Lung (tissue), 12 donors: Measurements from ENCODE around the gene SSTR3. TPM values are rescaled to one million over a fixed set of nuclear protein-coding genes. Genes with fewer than 3 reads are reported as not detected.

Experiments used
- ATAC-seq: fragments of 200-7000 bp; cut with Tn5 transposase; one replicate; pipeline ENCODE4 v1.9.1; 2020; ENCODE audit warnings: moderate number of reproducible peaks; ENCODE audit not compliant: insufficient read depth, low FRiP score
- DNase-seq, 3 donors: peaks; one replicate each; pipeline ENCODE4 v3.0.0-alpha.2; 2013 to 2017
- H3K27ac ChIP-seq, 2 donors: one replicate each; pipeline ENCODE4 v1.5.1; 2013; ENCODE audit warnings: mild to moderate bottlenecking in 2 of 2, moderate library complexity in 2 of 2, control low read depth in 1 of 2, inconsistent platforms in 1 of 2, low read depth in 1 of 2, low read length in 1 of 2
- H3K27me3 ChIP-seq, 3 donors: one replicate each; pipeline ENCODE4 v1.5.1; 2013; ENCODE audit warnings: low read length in 2 of 3; ENCODE audit not compliant: control insufficient read depth in 3 of 3, insufficient read depth in 3 of 3
- H3K36me3 ChIP-seq, 4 donors: one replicate each; pipeline ENCODE4 v1.5.1; 2013; ENCODE audit warnings: low read length in 4 of 4, mild to moderate bottlenecking in 1 of 4, moderate library complexity in 1 of 4; ENCODE audit not compliant: control insufficient read depth in 4 of 4, insufficient read depth in 4 of 4
- H3K4me1 ChIP-seq, 5 donors: one replicate each; pipeline ENCODE4 v1.5.1; 2013; ENCODE audit warnings: low read length in 5 of 5, mild to moderate bottlenecking in 2 of 5, moderate library complexity in 1 of 5; ENCODE audit not compliant: control insufficient read depth in 5 of 5, insufficient read depth in 5 of 5
- H3K4me3 ChIP-seq: one replicate; pipeline ENCODE4 v1.5.1; 2013; ENCODE audit warnings: mild to moderate bottlenecking, control low read depth, moderate library complexity
- H3K9ac ChIP-seq, 2 donors: one replicate each; pipeline ENCODE4 v1.5.1; 2013; ENCODE audit warnings: low read length in 2 of 2, control low read depth in 1 of 2; ENCODE audit not compliant: insufficient read depth in 1 of 2
- H3K9me3 ChIP-seq, 4 donors: one replicate each; pipeline ENCODE4 v1.5.1; 2013; ENCODE audit warnings: low read length in 3 of 4, mild to moderate bottlenecking in 1 of 4, moderate library complexity in 1 of 4; ENCODE audit not compliant: control insufficient read depth in 4 of 4, insufficient read depth in 3 of 4
- WGBS, 2 donors: extraction: QIAGEN DNeasy Blood & Tissue Kit; methylation state at CpG; one replicate each; pipeline ENCODE4 v1.1.7; 2013; 5-methylcytosine and 5-hydroxymethylcytosine counted together
- polyA plus RNA-seq, 2 donors: library from polyadenylated mRNA; stranded (reverse); fragments of 200-250 nt; gene quantifications; one replicate each; pipeline ENCODE4 v1.2.1, GENCODE V29; 2013
- total RNA-seq, 2 donors: library from RNA; depleted of rRNA in 1 of 2; stranded (reverse); fragments of >200 nt in 1 of 2; gene quantifications; one replicate each; pipeline ENCODE4 v1.2.1, GENCODE V29; 2014 to 2021
- TF ChIP-seq, protein P1 (sequence below): IDR thresholded peaks from 2 replicates; pipeline ENCODE4 v1.5.1; 2012; ENCODE audit warnings: mild to moderate bottlenecking; ENCODE audit errors: control extremely low read depth, extremely low read depth
- donor health status: control.
- donor health status: control.
- donor health status: Bipolar disorder and iron deficiency.
- donor health status: healthy.
- donor health status: DM: yes; HTN: yes; CAD: no.

The SSTR3 gene
- total and polyA plus RNA-seq, 4 donors: 0.04 to 0.87 (median 0.10) TPM

DNA sequence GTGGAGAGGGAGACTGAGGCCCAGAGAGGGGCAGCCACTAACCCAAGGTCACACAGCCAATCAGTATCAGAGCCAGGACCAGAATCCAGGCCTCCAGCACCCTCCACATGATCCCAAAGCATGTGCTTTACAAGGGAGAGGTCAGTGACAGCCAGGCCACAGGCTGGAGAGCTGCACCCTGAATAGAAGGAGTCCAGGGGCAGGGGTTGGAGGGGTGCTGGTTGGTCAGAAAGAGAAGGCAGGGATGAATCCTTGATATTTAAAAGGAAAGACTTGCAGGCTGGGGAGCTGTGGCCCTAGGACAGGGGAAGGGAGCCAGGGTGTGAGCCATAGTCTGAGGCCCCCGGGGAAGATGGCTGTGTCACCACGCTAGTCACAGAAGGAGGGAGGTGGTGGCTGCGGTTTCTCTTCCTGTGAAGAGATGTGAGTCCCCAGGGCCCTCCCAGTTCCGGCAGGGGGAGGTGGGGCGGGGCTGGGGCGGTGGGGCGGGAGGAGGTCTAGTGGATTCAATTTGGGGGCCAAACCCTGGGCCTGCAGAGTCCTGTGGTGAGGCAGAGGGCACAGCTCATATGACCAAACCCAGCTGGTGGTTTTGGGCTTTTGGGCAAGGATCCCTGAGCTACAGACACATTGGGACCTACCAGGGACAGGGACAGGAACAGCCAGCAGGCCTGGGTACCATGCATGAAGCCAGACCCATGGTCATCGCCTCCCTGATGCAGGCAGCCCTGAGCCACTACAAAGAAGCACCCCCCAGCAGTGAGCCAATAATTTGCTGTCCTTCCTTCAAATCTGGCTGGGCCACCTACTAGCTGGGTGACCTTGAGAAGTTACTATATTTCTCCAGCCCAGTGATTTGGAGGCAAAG, 17.8 kb upstream of the SSTR3 start:
- 22 to 48% methylated on average over 7 to 8 of the region's 8 CpGs for WGBS, 2 donors
- no peak overlapping the region for H3K4me3 ChIP-seq
- TF ChIP-seq, protein P1, sequence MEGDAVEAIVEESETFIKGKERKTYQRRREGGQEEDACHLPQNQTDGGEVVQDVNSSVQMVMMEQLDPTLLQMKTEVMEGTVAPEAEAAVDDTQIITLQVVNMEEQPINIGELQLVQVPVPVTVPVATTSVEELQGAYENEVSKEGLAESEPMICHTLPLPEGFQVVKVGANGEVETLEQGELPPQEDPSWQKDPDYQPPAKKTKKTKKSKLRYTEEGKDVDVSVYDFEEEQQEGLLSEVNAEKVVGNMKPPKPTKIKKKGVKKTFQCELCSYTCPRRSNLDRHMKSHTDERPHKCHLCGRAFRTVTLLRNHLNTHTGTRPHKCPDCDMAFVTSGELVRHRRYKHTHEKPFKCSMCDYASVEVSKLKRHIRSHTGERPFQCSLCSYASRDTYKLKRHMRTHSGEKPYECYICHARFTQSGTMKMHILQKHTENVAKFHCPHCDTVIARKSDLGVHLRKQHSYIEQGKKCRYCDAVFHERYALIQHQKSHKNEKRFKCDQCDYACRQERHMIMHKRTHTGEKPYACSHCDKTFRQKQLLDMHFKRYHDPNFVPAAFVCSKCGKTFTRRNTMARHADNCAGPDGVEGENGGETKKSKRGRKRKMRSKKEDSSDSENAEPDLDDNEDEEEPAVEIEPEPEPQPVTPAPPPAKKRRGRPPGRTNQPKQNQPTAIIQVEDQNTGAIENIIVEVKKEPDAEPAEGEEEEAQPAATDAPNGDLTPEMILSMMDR: no peak
- H3K9me3 ChIP-seq: no peaks in the 10 kb centered on the region
- H3K4me1 ChIP-seq: peaks cover 0 to 10% (median 3%) of the 10 kb centered on the region in 5 donors
- peak in 1 of 3 donors; percentile 33 for DNase-seq
- peaks cover 0 to 1% (median 0%) of the 10 kb centered on the region in 4 donors for H3K36me3 ChIP-seq
- H3K9ac ChIP-seq: no peak overlapping the region
- peak overlapping the region in 1 of 2 donors; percentile 79 for H3K27ac ChIP-seq
- no peaks in the 10 kb centered on the region for H3K27me3 ChIP-seq
- ATAC-seq: peak; percentile 61

DNA sequence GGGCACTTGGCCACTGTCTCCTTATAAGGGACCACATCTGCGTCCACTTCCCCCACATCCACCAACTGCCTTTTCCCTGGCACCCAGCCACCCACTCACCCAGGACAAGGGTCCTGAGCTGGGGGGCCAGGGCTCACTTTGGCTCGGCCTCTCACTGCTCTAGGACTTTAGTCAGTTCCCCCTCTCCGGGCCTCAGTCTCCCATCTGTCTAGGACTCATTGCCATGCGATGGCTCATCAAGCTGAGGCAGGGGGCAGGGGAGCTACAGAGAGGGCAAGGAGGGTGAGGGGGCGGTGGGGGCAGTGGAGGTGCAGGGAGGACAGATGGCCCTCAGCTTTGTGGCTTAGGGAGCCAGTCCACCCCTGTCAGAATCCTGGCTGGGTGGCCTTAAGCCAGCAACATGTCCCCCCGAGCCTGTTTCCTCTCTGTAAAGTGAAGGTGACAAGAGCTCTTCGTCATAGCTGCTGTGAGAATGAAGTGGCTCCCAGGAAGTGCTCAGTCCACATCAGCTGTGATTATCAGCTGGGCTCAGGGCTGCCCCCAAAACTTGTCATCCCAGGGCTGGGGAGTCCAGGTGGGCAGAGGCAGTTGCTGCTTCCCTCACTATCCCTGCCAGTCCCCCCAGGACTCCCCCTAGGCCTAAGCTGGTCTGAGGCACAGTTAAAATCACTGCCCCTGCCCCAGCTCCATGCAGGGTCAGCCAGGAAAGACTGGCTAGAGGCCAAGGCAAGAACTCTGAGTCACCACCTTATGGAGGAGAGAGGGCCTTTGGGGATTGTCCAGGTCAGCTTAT, 16.9 kb upstream of the SSTR3 start:
- Histone ChIP-seq H3K9me3 (no peaks in the 10 kb centered on the region), H3K4me1 (peaks cover 0 to 10% (median 3%) of the 10 kb centered on the region in 5 donors), H3K9ac (no peak overlapping the region), H3K27me3 (no peaks in the 10 kb centered on the region), H3K36me3 (peaks cover 0 to 1% (median 0%) of the 10 kb centered on the region in 4 donors), H3K27ac (peak overlapping the region in 1 of 2 donors; percentile 79), H3K4me3 (no peak overlapping the region)
- DNase-seq (no peak), ATAC-seq (no peak)
- TF ChIP-seq, protein P1: no peak
- 47 to 52% methylated on average over 7 of the region's 7 CpGs for WGBS, 2 donors

DNA sequence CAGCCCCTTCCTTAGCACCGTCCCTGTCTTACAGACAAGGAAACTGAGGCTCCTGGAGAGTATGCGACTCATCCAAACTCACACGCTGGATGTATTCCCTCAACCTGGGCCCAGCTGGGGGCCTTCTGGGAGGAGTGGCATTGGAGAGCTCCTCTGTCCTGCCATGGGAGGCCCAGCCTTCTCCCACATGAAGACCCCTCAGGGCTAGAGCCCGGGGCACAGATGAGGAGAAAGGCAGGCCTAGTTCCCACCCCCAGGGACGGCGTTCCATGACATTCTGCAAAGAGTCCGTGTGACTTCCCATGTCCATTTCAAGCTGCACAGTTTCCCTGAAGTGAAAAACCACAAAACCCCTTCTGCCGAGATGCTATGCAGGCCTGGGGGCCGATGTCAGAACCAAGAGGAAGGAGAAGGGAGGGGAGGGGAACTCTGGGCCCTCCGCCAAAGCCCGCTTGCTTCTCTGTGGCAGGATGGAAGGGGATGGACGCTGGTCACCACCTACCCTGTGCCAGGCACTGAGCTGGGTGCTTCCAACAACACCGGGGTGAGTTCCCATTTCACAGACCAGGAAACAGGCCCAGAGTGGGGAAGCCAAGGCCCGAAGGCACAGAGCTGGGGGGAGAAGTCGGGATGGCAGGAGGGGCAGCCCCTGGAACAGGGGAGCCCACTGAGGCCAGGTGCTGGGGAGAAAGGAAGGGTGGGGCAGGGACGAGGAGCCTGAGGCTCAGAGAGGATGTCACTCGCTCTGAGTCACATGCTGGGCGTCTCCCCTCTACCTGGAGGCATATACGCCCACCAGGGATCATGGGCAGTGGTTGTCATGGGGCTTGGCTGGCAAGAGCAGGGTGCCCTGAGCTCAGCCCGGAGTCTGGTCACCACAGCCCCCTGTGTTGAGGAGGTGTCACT, 16.1 kb upstream of the SSTR3 start:
- H3K27ac ChIP-seq: peak overlapping the region in 1 of 2 donors; percentile 72
- ATAC-seq: no peak

More for the DNA sequence above, 16.1 kb upstream of the SSTR3 start:
- WGBS, 2 donors: 23 to 45% methylated on average over 20 of the region's 20 CpGs
- TF ChIP-seq, protein P1: no peak
- DNase-seq: peak; percentile 42 to 53 (median 46)
- Histone ChIP-seq H3K9ac (peak overlapping the region in 1 of 2 donors; percentile 6), H3K27me3 (no peaks in the 10 kb centered on the region), H3K36me3 (peaks cover 0 to 1% (median 0%) of the 10 kb centered on the region in 4 donors), H3K4me3 (no peak overlapping the region), H3K9me3 (no peaks in the 10 kb centered on the region), H3K4me1 (peaks cover 0 to 10% (median 3%) of the 10 kb centered on the region in 5 donors)
